Renal cortex interstitium (tissue), 11 donors: ENCODE results near the gene POLA2. TPM values are rescaled to one million over a fixed set of nuclear protein-coding genes. Genes with fewer than 3 reads are reported as not detected.

Experiments
- DNase-seq, 11 donors: peaks; one replicate each; pipeline ENCODE4 v3.0.0-alpha.2; 2013; ENCODE audit warnings: low read depth in 9 of 11, low spot score in 4 of 11; ENCODE audit errors: extremely low read depth in 1 of 11
- polyA plus RNA-seq, 3 donors: library from polyadenylated mRNA; unstranded; fragments of 120-200 nt; gene quantifications; one replicate each; pipeline ENCODE4 v1.2.1, GENCODE V29; 2013; ENCODE audit not compliant: insufficient read length in 3 of 3

Gene POLA2
- polyA plus RNA-seq, 3 donors, result 23.8 to 31.1 (median 27.8) TPM

DNA sequence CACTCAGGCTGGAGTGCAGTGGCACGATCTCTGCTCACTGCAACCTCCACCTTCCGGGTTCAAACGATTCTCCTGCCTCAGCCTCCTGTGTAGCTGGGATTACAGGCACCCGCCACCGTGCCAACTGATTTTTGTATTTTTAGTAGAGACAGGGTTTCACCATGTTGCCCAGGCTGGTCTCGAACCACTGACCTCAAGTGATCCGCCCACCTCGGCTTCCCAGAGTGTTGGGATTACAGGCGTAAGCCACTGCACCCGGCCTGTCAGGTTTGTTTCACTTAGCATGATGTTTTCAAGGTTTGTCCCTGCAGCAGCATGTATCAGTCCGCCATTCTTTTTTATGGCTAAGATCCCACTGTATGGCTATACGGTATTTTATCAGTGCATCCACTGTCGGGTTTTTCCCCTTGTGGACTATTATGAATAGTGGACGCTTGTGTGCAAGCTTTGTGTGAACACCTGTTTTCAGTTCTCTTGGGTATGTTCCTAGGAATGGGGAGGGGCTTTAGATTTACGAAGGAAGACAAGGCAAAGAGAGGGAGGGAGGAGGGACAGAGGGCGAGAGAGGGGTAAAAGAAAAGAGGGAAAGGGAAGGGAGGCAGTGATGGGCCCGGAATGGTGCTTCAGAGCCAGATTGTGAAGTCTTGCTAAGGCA lies 39.0 kb downstream of the POLA2 start:
- DNase-seq, result no peak

DNA sequence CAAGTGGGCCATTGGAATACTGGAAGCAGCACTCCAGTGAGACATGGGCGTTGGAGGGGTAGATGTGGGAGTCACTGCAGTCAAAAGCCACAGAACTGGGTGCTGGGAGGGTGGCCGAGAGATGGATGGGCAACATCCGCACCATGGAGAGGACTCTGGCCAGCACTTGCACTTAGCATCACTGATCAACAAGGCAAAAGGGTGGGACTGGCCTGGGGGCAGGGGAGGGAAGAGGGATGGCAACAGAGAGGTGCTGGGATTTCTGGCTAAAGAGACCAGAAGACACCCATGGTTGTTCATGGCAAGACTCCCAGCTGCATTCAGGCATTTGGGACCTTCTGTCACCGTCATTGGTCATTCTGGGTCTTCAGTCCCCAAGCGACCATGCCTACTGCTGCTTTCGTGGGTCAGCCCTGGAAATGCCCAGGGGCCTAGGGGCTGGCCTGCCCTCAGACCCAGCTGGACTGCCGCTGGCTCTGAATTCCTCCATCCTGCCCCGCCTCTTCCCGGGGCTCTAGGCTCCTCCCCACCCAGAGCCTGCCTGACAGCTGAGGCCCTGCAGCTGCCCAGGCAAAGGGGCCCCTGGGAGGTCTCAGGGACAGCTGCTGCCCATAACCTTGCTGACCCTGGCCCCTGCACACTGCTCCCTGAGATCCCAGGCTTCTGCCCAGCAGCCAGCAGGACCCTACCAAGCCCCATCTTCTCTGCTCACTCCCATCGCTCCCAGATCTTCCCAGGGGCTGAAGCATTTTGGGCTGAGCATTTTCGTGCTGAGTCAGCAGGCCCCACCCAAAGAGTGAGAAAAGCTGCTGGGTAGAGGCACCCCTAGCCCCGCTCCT lies 39.9 kb downstream of the POLA2 start:
- DNase-seq, result peak in 2 of 11 donors; percentile 63 to 70

GRCh38 chr11:65303555-65303954 lies 41.8 kb downstream of the POLA2 start:
- DNase-seq, result no peak

DNA sequence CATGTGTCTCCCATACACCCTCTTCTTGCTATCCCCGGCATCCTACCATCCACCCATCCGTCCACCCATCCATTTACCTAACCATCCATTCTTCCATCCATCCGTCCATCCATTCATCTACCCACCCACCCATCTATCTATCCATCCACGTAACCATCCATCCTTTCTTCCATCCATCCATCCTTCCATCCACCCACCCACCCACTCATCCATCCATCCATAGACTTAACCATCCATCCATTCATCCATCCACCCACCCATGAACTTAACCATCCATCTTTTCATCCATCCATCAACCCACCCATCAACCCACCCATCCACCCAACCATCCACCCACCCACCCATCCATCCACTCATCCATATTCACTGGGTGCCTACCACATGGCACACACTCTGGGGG lies 42.3 kb downstream of the POLA2 start:
- DNase-seq, result no peak

GRCh38 chr11:65304613-65305012 lies 42.9 kb downstream of the POLA2 start:
- DNase-seq, result no peak

DNA sequence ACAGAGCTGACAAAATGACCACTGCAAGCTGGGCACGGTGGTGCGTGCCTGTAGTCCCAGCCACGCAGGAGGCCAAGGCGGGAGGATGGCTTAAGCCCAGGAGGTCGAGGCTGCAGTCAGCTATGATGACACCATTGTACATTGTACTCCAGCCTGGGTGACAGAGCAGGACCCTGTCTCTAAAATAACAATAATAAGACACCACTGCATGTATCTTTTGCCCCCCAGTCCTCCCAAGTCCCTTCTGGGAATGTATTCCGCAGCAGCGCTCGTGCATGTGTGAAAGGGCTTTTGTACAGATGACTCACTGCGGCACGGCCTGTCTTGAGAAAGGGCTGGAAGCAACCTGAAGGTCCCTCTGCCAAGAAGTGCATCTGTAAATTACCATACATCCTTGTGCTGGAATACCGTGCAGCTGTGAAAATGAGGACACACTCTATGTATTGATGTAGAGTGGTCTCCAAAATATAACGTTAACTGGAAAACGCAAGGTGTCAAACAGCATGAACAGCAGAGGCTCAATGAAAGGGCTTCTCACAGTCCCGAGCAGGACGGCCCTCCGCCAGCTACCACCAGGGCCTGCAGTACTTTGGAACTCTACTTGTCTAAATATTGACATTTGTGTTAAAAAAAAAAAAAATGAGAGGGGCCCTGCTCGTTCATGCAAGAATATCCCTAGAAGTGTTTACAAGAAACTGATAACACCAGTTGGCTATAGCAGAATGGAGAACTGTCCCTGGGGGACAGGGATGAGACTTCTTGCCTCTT lies 43.9 kb downstream of the POLA2 start:
- no peak for DNase-seq

GRCh38 chr11:65307298-65308229 lies 45.8 kb downstream of the POLA2 start:
- DNase-seq, result no peak

GRCh38 chr11:65308281-65308891 lies 46.6 kb downstream of the POLA2 start:
- DNase-seq, result peak in 1 of 11 donors; percentile 31

GRCh38 chr11:65309006-65309405 lies 47.2 kb downstream of the POLA2 start:
- no peak for DNase-seq

DNA sequence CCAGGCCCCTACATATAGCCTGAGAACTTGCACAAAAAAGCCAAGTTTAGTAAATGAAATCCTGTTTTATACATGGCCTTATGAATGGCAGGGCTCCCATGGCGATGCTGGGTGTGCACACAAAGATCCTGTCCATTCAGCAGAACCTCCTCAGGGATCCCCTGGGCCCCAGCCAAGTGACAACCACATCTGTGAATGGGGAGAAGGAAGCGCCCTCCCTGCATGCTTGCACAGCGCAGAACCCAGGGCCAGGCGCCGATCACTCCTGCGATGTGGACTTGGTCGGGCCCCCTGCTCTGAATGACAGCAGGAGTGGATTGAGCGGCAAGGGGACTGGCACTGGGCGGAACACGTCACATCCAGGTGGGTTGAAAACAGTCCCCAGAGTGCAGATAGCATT lies 48.5 kb downstream of the POLA2 start:
- DNase-seq, result no peak

- no peak for DNase-seq
Observed at GRCh38 chr11:65310736-65311135, 49.0 kb downstream of the POLA2 start.

GRCh38 chr11:65311170-65311678 lies 49.5 kb downstream of the POLA2 start:
- DNase-seq, result no peak

GRCh38 chr11:65314501-65315203 lies 52.9 kb downstream of the POLA2 start, which contains the start of gene CDC42EP2:
Gene CDC42EP2, plus strand, starts transcription at chr11:65314866. Its CDS starts 6,033 bp downstream, at chr11:65320899.
- peak in 5 of 11 donors; percentile 79 to 84 (median 83) for DNase-seq

- DNase-seq, result peak in 6 of 11 donors; percentile 78 to 90 (median 85)
Observed at GRCh38 chr11:65315204-65315865, 53.6 kb downstream of the POLA2 start.

GRCh38 chr11:65315866-65316226 lies 54.1 kb downstream of the POLA2 start:
- no peak for DNase-seq

DNA sequence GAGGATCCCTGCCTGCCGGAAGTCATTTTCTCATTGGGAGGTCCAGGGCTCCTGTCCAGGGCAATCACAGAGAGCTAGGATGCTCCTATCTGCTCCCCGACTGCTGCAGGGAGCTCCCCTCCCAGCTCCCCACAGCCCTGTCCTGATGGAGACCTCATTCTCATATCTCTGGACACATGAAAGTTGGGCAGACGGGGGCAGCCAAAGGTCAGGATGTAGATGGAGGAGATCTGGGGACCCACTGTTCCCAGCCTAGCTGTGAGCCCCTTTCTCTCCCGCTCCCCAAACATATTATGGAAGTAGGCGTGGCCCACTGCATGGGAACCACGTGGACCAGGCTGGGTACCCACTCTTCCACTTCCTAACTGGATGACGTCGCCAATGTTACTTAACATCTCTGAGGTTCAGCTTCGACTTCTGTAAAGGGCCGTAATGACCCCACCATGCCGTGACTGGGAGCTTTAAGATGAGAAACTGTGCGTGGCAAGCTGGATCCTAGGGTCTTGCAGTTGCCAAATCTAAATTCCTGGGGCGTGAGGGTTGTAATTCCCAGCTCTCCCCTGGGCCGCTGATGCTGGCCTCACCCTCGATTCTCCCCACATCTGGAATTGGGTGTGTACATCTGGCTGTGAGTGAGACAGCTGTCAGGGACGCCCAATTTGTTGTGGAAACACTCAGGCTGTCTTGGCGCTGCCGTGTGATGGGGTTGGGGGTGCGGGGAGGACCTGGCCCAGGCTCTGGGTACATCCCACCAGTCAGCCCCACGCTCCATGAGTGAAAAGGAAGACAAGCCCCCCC lies 54.7 kb downstream of the POLA2 start:
- DNase-seq, result no peak
